Upper lobe of left lung (tissue), 6 donors: ENCODE data around the gene PRSS21. TPM values are rescaled to one million over a fixed set of nuclear protein-coding genes. Genes with fewer than 3 reads are reported as not detected.
A peak's percentile ranks its signal among the peaks of the same experiment; 100 is the strongest.

Experiments
- ATAC-seq, 2 donors: fragments of 200-7000 bp; cut with Tn5 transposase; one replicate each; pipeline ENCODE4 v1.9.1; 2022; ENCODE audit warnings: mild to moderate bottlenecking in 2 of 2, moderate library complexity in 2 of 2; ENCODE audit not compliant: low FRiP score in 2 of 2
- DNase-seq, 2 donors: peaks; one replicate each; pipeline ENCODE4 v3.0.0-alpha.2; 2019 to 2020
- H3K27ac ChIP-seq, 4 donors: fragments of 200-600 bp; sonication (generic); one replicate each; pipeline ENCODE4 v1.5.1; 2016 to 2019
- H3K27me3 ChIP-seq, 4 donors: fragments of 200-600 bp; sonication (generic); one replicate each; pipeline ENCODE4 v1.5.1; 2017 to 2019
- H3K36me3 ChIP-seq, 4 donors: fragments of 200-600 bp; sonication (generic); one replicate each; pipeline ENCODE4 v1.5.1; 2016 to 2019
- H3K4me1 ChIP-seq, 4 donors: fragments of 200-600 bp; sonication (generic); one replicate each; pipeline ENCODE4 v1.5.1; 2018 to 2019
- H3K4me3 ChIP-seq, 4 donors: fragments of 200-600 bp; sonication (generic); one replicate each; pipeline ENCODE4 v1.5.1; 2017 to 2019; ENCODE audit warnings: mild to moderate bottlenecking in 2 of 4, moderate library complexity in 1 of 4
- H3K9me3 ChIP-seq, 4 donors: fragments of 200-600 bp; sonication (generic); one replicate each; pipeline ENCODE4 v1.5.1; 2018 to 2019
- CTCF ChIP-seq, 6 experiments: fragments of 450-650 bp in 4 of 6; fragments of 200-600 bp in 2 of 6; sonication (generic) in 2 of 6; IDR thresholded peaks; one replicate each; pipeline ENCODE4 v1.5.1; 2016 to 2019; ENCODE audit warnings: antibody characterized with exemption in 6 of 6
- EP300 ChIP-seq, 4 donors: sonication (generic); formaldehyde crosslinking; IDR thresholded peaks; one replicate each; pipeline ENCODE4 v1.5.1; 2017; ENCODE audit warnings: antibody characterized with exemption in 4 of 4, control low read depth in 2 of 4
- POLR2A ChIP-seq, 4 donors: fragments of 450-650 bp; IDR thresholded peaks; one replicate each; pipeline ENCODE4 v1.5.1; 2016 to 2017; ENCODE audit warnings: antibody characterized with exemption in 4 of 4, mild to moderate bottlenecking in 2 of 4
- POLR2AphosphoS5 ChIP-seq, 2 donors: sonication (generic); formaldehyde crosslinking; IDR thresholded peaks; one replicate each; pipeline ENCODE4 v1.5.1; 2017; ENCODE audit warnings: antibody characterized with exemption in 2 of 2
- WGBS, 2 donors: methylation state at CpG; one replicate each; pipeline ENCODE4 v1.1.5; 2017 to 2018; 5-methylcytosine and 5-hydroxymethylcytosine counted together
- total RNA-seq, 6 donors: library from RNA; depleted of rRNA in 4 of 6; stranded (reverse); fragments of >200 nt in 4 of 6; gene quantifications; one replicate each; pipeline versions ENCODE4 v1.1.0 to v1.2.1, GENCODE V29; 2016 to 2021
- donor health status: DM: no; HTN: no; CAD: no; lungs with moderate emphysema.
- donor health status: DM: no; HTN: yes; CAD: no; lungs with severe emphysema.

The PRSS21 gene
- total RNA-seq, 6 donors from 2014 or later, result 1.2 to 16.2 (median 14.5) TPM; not detected in 1

- ATAC-seq, result peak; percentile 91 to 96
- DNase-seq, result peak; percentile 89 to 99
- H3K27ac ChIP-seq, result peak within 1 kb of the TSS; percentile 99 to 100 (median 100)
- H3K4me3 ChIP-seq, result peak within 1 kb of the TSS; percentile 68 to 97 (median 96)
- H3K9me3 ChIP-seq, result no peaks in the 10 kb centered on the region
- H3K36me3 ChIP-seq, result peaks cover 0 to 31% (median 11%) of the 10 kb centered on the region in 4 donors
- WGBS, 2 donors, result 1% methylated on average over 15 of the region's 70 CpGs; no CpG with 5 or more reads in 1 of the 2 donors
- no peaks in the 10 kb centered on the region for H3K27me3 ChIP-seq
- TF ChIP-seq EP300 (IDR thresholded peaks at IDR 0.05) (peak in 1 of 4 donors; percentile 38), CTCF (IDR thresholded peaks at IDR 0.05) (peak in 2 of 6 experiments; percentile 8 to 11), POLR2AphosphoS5 (IDR thresholded peaks at IDR 0.05) (peak; percentile 82 to 96), POLR2A (IDR thresholded peaks at IDR 0.05) (peak in 2 of 4 donors; percentile 78 to 89)
- H3K4me1 ChIP-seq, result peaks cover 20 to 31% (median 23%) of the 10 kb centered on the region in 4 donors
Measured at GRCh38 chr16:2777231-2777902, 39.7 kb upstream of the PRSS21 start, which contains the start of gene ELOB. Gene ELOB, minus strand, starts transcription at chr16:2777280. Its CDS starts 41 bp downstream, at chr16:2777239.

- H3K9me3 ChIP-seq, result no peaks in the 10 kb centered on the region
- H3K4me1 ChIP-seq, result peaks cover 20 to 31% (median 23%) of the 10 kb centered on the region in 4 donors
- 6 to 12% methylated on average over 17 to 27 of the region's 27 CpGs for WGBS, 2 donors
- H3K27ac ChIP-seq, result peak overlapping the region; percentile 99 to 100 (median 100)
- TF ChIP-seq POLR2AphosphoS5 (IDR thresholded peaks at IDR 0.05) (no peak), POLR2A (IDR thresholded peaks at IDR 0.05) (peak in 1 of 4 donors; percentile 32)
- peak in 1 of 2 donors; percentile 83 for DNase-seq
- peak overlapping the region; percentile 68 to 97 (median 96) for H3K4me3 ChIP-seq
- ATAC-seq, result peak; percentile 24 to 48
- peaks cover 0 to 24% (median 9%) of the 10 kb centered on the region in 4 donors for H3K36me3 ChIP-seq
- no peaks in the 10 kb centered on the region for H3K27me3 ChIP-seq
Measured at GRCh38 chr16:2777903-2778629, 39.0 kb upstream of the PRSS21 start.

- 96 to 100% methylated on average over 8 to 12 of the region's 12 CpGs for WGBS, 2 donors
- Histone ChIP-seq H3K27me3 (no peaks in the 10 kb centered on the region), H3K4me3 (peak overlapping the region in 2 of 4 donors; percentile 95 to 97), H3K36me3 (peaks cover 0 to 19% (median 6%) of the 10 kb centered on the region in 4 donors), H3K27ac (peak overlapping the region; percentile 99 to 100 (median 100)), H3K4me1 (peaks cover 20 to 31% (median 23%) of the 10 kb centered on the region in 4 donors), H3K9me3 (no peaks in the 10 kb centered on the region)
- ATAC-seq (no peak), DNase-seq (peak in 1 of 2 donors; percentile 68)
- TF ChIP-seq POLR2A (IDR thresholded peaks at IDR 0.05) (no peak), EP300 (IDR thresholded peaks at IDR 0.05) (no peak), CTCF (IDR thresholded peaks at IDR 0.05) (no peak), POLR2AphosphoS5 (IDR thresholded peaks at IDR 0.05) (no peak)
Measured at GRCh38 chr16:2778630-2778958, 38.4 kb upstream of the PRSS21 start.

- no peak for ATAC-seq
- no peaks in the 10 kb centered on the region for H3K9me3 ChIP-seq
- peak overlapping the region in 2 of 4 donors; percentile 99 to 100 for H3K27ac ChIP-seq
- no peaks in the 10 kb centered on the region for H3K27me3 ChIP-seq
- TF ChIP-seq POLR2AphosphoS5 (IDR thresholded peaks at IDR 0.05), result no peak
- TF ChIP-seq POLR2A (IDR thresholded peaks at IDR 0.05), result no peak
- TF ChIP-seq EP300 (IDR thresholded peaks at IDR 0.05), result no peak
- no peak for TF ChIP-seq CTCF (IDR thresholded peaks at IDR 0.05)
- no peak for DNase-seq
- H3K4me3 ChIP-seq, result no peak overlapping the region
- peaks cover 20 to 31% (median 23%) of the 10 kb centered on the region in 4 donors for H3K4me1 ChIP-seq
- peaks cover 0 to 11% (median 2%) of the 10 kb centered on the region in 4 donors for H3K36me3 ChIP-seq
- 87 to 91% methylated on average over 12 to 23 of the region's 23 CpGs for WGBS, 2 donors
Measured at GRCh38 chr16:2779151-2779920, 37.7 kb upstream of the PRSS21 start.
